Neuron (in vitro differentiated cells): ENCODE data around the gene NPPB.

Source experiments
- H2AFZ ChIP-seq: one replicate; pipeline ENCODE4 v1.6.1; 2013; ENCODE audit warnings: low read depth, mild to moderate bottlenecking, inconsistent platforms, low read length, moderate library complexity
- H3K27me3 ChIP-seq: one replicate; pipeline ENCODE4 v1.6.1; 2013; ENCODE audit warnings: low read length; ENCODE audit not compliant: insufficient read depth
- H3K36me3 ChIP-seq: one replicate; pipeline ENCODE4 v1.6.1; 2013; ENCODE audit warnings: low read length; ENCODE audit not compliant: insufficient read depth
- H3K4me1 ChIP-seq: one replicate; pipeline ENCODE4 v1.6.1; 2013; ENCODE audit warnings: low read length; ENCODE audit not compliant: insufficient read depth
- H3K4me3 ChIP-seq: 2 replicates; pipeline ENCODE4 v1.5.1; 2013; ENCODE audit warnings: mild to moderate bottlenecking, low read length, moderate library complexity
- H3K9me3 ChIP-seq: one replicate; pipeline ENCODE4 v1.6.1; 2013; ENCODE audit warnings: low read length

NPPB gene

GRCh38 chr1:11858968-11859871 lies 475 bp upstream of the NPPB start:
- Histone ChIP-seq H3K27me3 (peaks cover 44% of the 10 kb centered on the region), H3K9me3 (no peaks in the 10 kb centered on the region), H3K36me3 (no peaks in the 10 kb centered on the region), H2AFZ (no peak overlapping the region), H3K4me1 (peaks cover 5% of the 10 kb centered on the region), H3K4me3 (no peak overlapping the region)

GRCh38 chr1:11858158-11858557 lies 587 bp downstream of the NPPB start:
- Histone ChIP-seq H2AFZ (no peak overlapping the region), H3K36me3 (no peaks in the 10 kb centered on the region), H3K4me1 (peaks cover 5% of the 10 kb centered on the region), H3K4me3 (no peak overlapping the region), H3K9me3 (no peaks in the 10 kb centered on the region), H3K27me3 (peaks cover 44% of the 10 kb centered on the region)

DNA sequence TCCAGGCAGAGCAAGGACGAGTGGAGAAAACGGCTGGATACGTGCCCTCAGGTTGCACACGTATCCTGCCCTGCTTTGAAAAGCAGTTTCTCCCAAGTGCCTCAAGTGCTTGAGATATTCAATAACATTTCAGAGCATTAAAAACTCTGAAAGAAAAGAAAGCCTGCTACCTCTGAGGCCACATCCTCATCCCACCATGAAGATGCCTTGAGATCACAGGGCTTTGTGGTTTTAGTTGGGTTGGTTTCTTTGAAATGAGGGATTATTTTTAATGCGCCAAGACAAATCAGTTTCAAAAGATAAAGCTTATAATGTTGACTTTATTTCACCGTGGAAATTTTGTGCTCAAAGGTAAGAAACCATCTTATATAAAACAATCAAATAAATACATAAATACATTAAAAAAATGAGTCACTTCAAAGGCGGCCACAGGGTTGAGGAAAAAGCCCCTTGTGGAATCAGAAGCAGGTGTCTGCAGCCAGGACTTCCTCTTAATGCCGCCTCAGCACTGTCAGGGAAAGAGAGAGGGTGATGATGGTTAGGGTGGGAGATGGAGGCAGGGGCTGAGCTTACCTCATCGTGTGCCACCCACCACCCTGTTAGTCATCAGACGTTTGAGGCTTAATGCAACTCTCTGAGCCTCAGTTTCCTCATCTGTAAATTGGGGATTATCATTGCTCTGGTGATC lies 1.4 kb downstream of the NPPB start:
- Histone ChIP-seq H3K27me3 (peaks cover 44% of the 10 kb centered on the region), H3K36me3 (no peaks in the 10 kb centered on the region), H3K4me1 (peaks cover 5% of the 10 kb centered on the region), H2AFZ (no peak overlapping the region), H3K9me3 (no peaks in the 10 kb centered on the region), H3K4me3 (no peak overlapping the region)

- peaks cover 5% of the 10 kb centered on the region for H3K4me1 ChIP-seq
- H3K9me3 ChIP-seq = no peaks in the 10 kb centered on the region
- no peak overlapping the region for H2AFZ ChIP-seq
- H3K36me3 ChIP-seq = no peaks in the 10 kb centered on the region
- no peak overlapping the region for H3K4me3 ChIP-seq
- peaks cover 41% of the 10 kb centered on the region for H3K27me3 ChIP-seq
Observed at GRCh38 chr1:11856698-11857097, 2.0 kb downstream of the NPPB start.

- Histone ChIP-seq H3K36me3 (no peaks in the 10 kb centered on the region), H3K27me3 (peaks cover 33% of the 10 kb centered on the region), H3K4me3 (no peak overlapping the region), H3K9me3 (no peaks in the 10 kb centered on the region), H3K4me1 (peaks cover 5% of the 10 kb centered on the region), H2AFZ (no peak overlapping the region)
Observed at GRCh38 chr1:11855430-11855829, 3.3 kb downstream of the NPPB start.

DNA sequence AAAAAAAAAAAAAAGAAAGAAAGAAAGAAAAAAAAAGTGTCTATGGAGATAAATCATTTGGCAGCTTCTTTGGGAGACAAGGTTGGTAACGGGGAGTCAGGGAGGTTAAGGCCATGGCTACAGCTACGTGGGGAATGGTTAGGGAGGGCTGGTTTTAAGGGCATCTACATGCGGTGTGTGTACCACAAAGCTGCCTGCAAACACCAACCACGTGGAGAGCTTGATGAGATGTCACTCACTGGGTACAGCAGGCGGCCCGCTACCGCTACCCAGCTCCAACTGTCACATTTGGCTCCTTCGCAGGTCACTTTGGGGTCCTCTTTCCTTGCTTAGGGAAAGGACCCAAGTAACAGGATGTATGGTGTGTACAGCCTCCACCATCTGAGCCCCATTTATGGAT lies 4.2 kb downstream of the NPPB start:
- peaks cover 26% of the 10 kb centered on the region for H3K27me3 ChIP-seq
- no peaks in the 10 kb centered on the region for H3K36me3 ChIP-seq
- no peak overlapping the region for H2AFZ ChIP-seq
- no peaks in the 10 kb centered on the region for H3K9me3 ChIP-seq
- H3K4me1 ChIP-seq = peaks cover 5% of the 10 kb centered on the region
- no peak overlapping the region for H3K4me3 ChIP-seq

GRCh38 chr1:11851180-11851579 lies 7.6 kb downstream of the NPPB start:
- H3K27me3 ChIP-seq = no peaks in the 10 kb centered on the region
- H3K4me1 ChIP-seq = no peaks in the 10 kb centered on the region
- no peaks in the 10 kb centered on the region for H3K9me3 ChIP-seq
- H2AFZ ChIP-seq = no peak overlapping the region
- H3K4me3 ChIP-seq = no peak overlapping the region
- peaks cover 8% of the 10 kb centered on the region for H3K36me3 ChIP-seq

- no peaks in the 10 kb centered on the region for H3K4me1 ChIP-seq
- H3K36me3 ChIP-seq = peaks cover 15% of the 10 kb centered on the region
- H3K4me3 ChIP-seq = no peak overlapping the region
- H2AFZ ChIP-seq = no peak overlapping the region
- H3K27me3 ChIP-seq = no peaks in the 10 kb centered on the region
- no peaks in the 10 kb centered on the region for H3K9me3 ChIP-seq
Observed at GRCh38 chr1:11850156-11850555, 8.6 kb downstream of the NPPB start.

GRCh38 chr1:11848373-11848700 lies 10.4 kb downstream of the NPPB start:
- Histone ChIP-seq H3K4me3 (no peak overlapping the region), H3K27me3 (no peaks in the 10 kb centered on the region), H3K4me1 (no peaks in the 10 kb centered on the region), H3K9me3 (no peaks in the 10 kb centered on the region), H3K36me3 (peaks cover 30% of the 10 kb centered on the region), H2AFZ (no peak overlapping the region)

GRCh38 chr1:11847667-11848372 lies 10.9 kb downstream of the NPPB start, which contains the start of gene NPPA:
NPPA (minus strand) TSS chr1:11847783; CDS start chr1:11847684, 99 bp downstream.
- Histone ChIP-seq H3K4me3 (no peak within 1 kb of the TSS), H3K36me3 (peaks cover 32% of the 10 kb centered on the region), H3K27me3 (no peaks in the 10 kb centered on the region), H3K4me1 (no peaks in the 10 kb centered on the region), H3K9me3 (no peaks in the 10 kb centered on the region), H2AFZ (no peak within 1 kb of the TSS)

- Histone ChIP-seq H3K27me3 (no peaks in the 10 kb centered on the region), H3K4me1 (no peaks in the 10 kb centered on the region), H3K9me3 (no peaks in the 10 kb centered on the region), H2AFZ (no peak overlapping the region), H3K36me3 (peaks cover 52% of the 10 kb centered on the region), H3K4me3 (no peak overlapping the region)
Observed at GRCh38 chr1:11845641-11846335, 13.0 kb downstream of the NPPB start.

- Histone ChIP-seq H3K9me3 (no peaks in the 10 kb centered on the region), H3K27me3 (no peaks in the 10 kb centered on the region), H3K36me3 (peaks cover 79% of the 10 kb centered on the region), H3K4me1 (no peaks in the 10 kb centered on the region), H3K4me3 (no peak overlapping the region), H2AFZ (no peak overlapping the region)
Observed at GRCh38 chr1:11842154-11843041, 16.3 kb downstream of the NPPB start.
